Measurements from ENCODE around the gene TSC22D2.

Gene TSC22D2

GRCh38 chr3:150455341-150455740 lies 47.2 kb downstream of the TSC22D2 start:
- no peak overlapping the region for H3K27ac ChIP-seq (ENCODE audit: low read length)
- H4K20me1 ChIP-seq (ENCODE audit: insufficient read depth, low read length), result no peaks in the 10 kb centered on the region
- no peak overlapping the region for H3K4me2 ChIP-seq (ENCODE audit: low read depth, low read length)

GRCh38 chr3:150458001-150458400 lies 49.9 kb downstream of the TSC22D2 start:
- Histone ChIP-seq H3K79me2 (ENCODE audit: low read length) (peaks cover 10% of the 10 kb centered on the region; the same call in 1 of the 2 replicates), H3K4me1 (ENCODE audit: low read length) (no peaks in the 10 kb centered on the region), H3K27me3 (replicated peaks; ENCODE audit: insufficient read depth, low read length) (no peaks in the 10 kb centered on the region), H4K20me1 (ENCODE audit: insufficient read depth, low read length) (no peaks in the 10 kb centered on the region), H3K9me2 (replicated peaks; ENCODE audit: insufficient read depth, low read length) (no peaks in the 10 kb centered on the region), H3K9ac (ENCODE audit: low read length) (no peak overlapping the region), H3K9me3 (replicated peaks; ENCODE audit: insufficient read depth, low read length) (no peaks in the 10 kb centered on the region), H3F3A (ENCODE audit: insufficient read depth, low read length) (no peaks in the 10 kb centered on the region), H2AFZ (ENCODE audit: low read length) (no peak overlapping the region), H3K27ac (ENCODE audit: low read length) (no peak overlapping the region), H3K36me3 (replicated peaks; ENCODE audit: insufficient read depth, low read length) (peaks cover 3% of the 10 kb centered on the region; the same call in 1 of the 2 replicates), H3K4me3 (ENCODE audit: low read length) (no peak overlapping the region), H3K4me2 (ENCODE audit: low read depth, low read length) (no peak overlapping the region)
- no peak for TF ChIP-seq EZH2phosphoT487 (IDR thresholded peaks at IDR 0.05; ENCODE audit: low read length)
- TF ChIP-seq EZH2 (optimal IDR thresholded peaks at IDR 0.05; ENCODE audit: low read depth, low read length), result no peak
- no peak for TF ChIP-seq CTCF (IDR thresholded peaks at IDR 0.05; ENCODE audit: low read length)
- DNase-seq, result no peak

More at GRCh38 chr3:150455341-150455740, 47.2 kb downstream of the TSC22D2 start:
- no peak overlapping the region for H2AFZ ChIP-seq (ENCODE audit: low read length)
- DNase-seq, result no peak
- peaks cover 3% of the 10 kb centered on the region; the same call in 1 of the 2 replicates for H3K36me3 ChIP-seq (replicated peaks; ENCODE audit: insufficient read depth, low read length)
- peaks cover 23% of the 10 kb centered on the region for H3K79me2 ChIP-seq (ENCODE audit: low read length)
- no peak for TF ChIP-seq EZH2 (optimal IDR thresholded peaks at IDR 0.05; ENCODE audit: low read depth, low read length)
- no peak for TF ChIP-seq CTCF (IDR thresholded peaks at IDR 0.05; ENCODE audit: low read length)
- no peak for TF ChIP-seq EZH2phosphoT487 (IDR thresholded peaks at IDR 0.05; ENCODE audit: low read length)
- no peaks in the 10 kb centered on the region for H3K9me2 ChIP-seq (replicated peaks; ENCODE audit: insufficient read depth, low read length)
- no peaks in the 10 kb centered on the region for H3K27me3 ChIP-seq (replicated peaks; ENCODE audit: insufficient read depth, low read length)
- H3K4me3 ChIP-seq (ENCODE audit: low read length), result no peak overlapping the region
- no peaks in the 10 kb centered on the region for H3K4me1 ChIP-seq (ENCODE audit: low read length)
- no peak overlapping the region for H3K9ac ChIP-seq (ENCODE audit: low read length)
- no peaks in the 10 kb centered on the region for H3K9me3 ChIP-seq (replicated peaks; ENCODE audit: insufficient read depth, low read length)
- H3F3A ChIP-seq (ENCODE audit: insufficient read depth, low read length), result no peaks in the 10 kb centered on the region

GRCh38 chr3:150460484-150460883 lies 52.4 kb downstream of the TSC22D2 start:
- H3K4me1 ChIP-seq (ENCODE audit: low read length), result no peaks in the 10 kb centered on the region
- H3K4me2 ChIP-seq (ENCODE audit: low read depth, low read length), result no peak overlapping the region
- H3K27ac ChIP-seq (ENCODE audit: low read length), result no peak overlapping the region
- no peaks in the 10 kb centered on the region for H3K79me2 ChIP-seq (ENCODE audit: low read length)
- H3K4me3 ChIP-seq (ENCODE audit: low read length), result no peak overlapping the region
- H3K36me3 ChIP-seq (replicated peaks; ENCODE audit: insufficient read depth, low read length), result peaks cover 3% of the 10 kb centered on the region; the same call in 1 of the 2 replicates
- no peak for DNase-seq
- no peaks in the 10 kb centered on the region for H3K9me2 ChIP-seq (replicated peaks; ENCODE audit: insufficient read depth, low read length)
- no peaks in the 10 kb centered on the region for H3K27me3 ChIP-seq (replicated peaks; ENCODE audit: insufficient read depth, low read length)
- no peaks in the 10 kb centered on the region for H3F3A ChIP-seq (ENCODE audit: insufficient read depth, low read length)
- H3K9ac ChIP-seq (ENCODE audit: low read length), result no peak overlapping the region
- H4K20me1 ChIP-seq (ENCODE audit: insufficient read depth, low read length), result no peaks in the 10 kb centered on the region
- TF ChIP-seq EZH2 (optimal IDR thresholded peaks at IDR 0.05; ENCODE audit: low read depth, low read length), result no peak
- no peak for TF ChIP-seq CTCF (IDR thresholded peaks at IDR 0.05; ENCODE audit: low read length)
- no peak for TF ChIP-seq EZH2phosphoT487 (IDR thresholded peaks at IDR 0.05; ENCODE audit: low read length)
- H3K9me3 ChIP-seq (replicated peaks; ENCODE audit: insufficient read depth, low read length), result no peaks in the 10 kb centered on the region
- no peak overlapping the region for H2AFZ ChIP-seq (ENCODE audit: low read length)

Measured in MM.1S (cell line).